ENCODE data around the gene SEMA4D.

Gene SEMA4D

DNA sequence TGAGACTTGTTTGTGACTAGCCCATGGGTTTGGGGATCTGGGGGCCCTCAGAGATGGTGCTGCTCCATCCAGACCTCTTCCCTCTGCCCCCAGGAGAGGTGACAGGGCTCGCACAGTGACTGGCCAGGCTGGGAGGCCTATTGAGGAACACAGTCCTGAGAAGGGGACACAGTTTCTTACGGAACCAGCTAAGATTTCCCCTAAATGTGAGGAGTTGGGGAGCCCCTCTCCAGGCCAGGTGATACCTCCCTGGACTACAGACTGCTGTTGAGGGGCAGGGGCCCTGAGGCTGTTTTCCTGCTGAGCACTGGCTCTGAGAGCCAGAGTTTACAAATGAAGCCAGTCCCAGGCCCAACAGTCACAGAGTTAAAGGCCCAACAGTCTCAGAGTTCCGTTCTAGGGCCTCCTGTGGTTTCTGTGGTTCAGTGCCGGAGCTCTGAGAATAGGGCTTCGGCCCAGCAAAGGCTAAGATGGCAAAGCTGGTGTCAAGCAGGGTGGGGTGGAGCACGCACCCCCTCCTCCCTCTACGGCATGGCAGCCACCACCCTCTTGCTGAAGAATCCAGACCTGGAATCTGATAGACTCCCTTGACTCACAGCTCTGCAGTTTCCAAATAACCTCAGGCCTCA, 1.1 kb upstream of the SEMA4D start:
- no peak for DNase-seq

- DNase-seq = no peak
Measured at GRCh38 chr9:89497257-89497963, 503 bp downstream of the SEMA4D start.

DNA sequence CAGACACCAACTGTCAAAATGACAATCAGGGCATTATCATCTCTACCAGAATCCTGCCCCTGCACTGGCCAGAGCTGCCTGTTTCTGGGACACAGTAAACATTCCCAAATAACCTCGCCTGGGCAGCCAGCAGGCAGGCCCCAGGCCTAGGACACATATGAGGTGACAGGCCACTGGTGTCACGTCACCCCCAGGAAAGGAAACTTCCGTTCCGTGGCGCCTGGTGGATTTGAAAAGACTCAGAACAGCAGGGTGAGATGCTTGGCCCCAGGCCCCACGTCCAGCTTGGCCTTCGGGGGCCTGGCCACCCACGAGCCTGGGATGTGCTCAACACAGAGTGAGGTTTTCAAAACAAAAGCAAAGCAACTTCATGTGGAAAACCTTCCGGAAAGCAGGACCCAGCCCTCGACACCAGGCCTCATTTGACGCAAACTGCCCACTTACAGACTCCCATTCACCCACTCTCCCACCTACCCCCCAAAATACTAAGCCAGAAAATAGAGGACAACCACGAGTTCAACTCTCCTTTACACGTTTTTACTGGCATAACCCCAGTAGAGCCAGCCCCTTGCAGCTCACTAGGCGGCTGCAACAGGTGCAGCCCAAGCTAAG, 1.2 kb downstream of the SEMA4D start:
- DNase-seq = peak; percentile 50

GRCh38 chr9:89495824-89496560, 1.9 kb downstream of the SEMA4D start:
- no peak for DNase-seq

DNA sequence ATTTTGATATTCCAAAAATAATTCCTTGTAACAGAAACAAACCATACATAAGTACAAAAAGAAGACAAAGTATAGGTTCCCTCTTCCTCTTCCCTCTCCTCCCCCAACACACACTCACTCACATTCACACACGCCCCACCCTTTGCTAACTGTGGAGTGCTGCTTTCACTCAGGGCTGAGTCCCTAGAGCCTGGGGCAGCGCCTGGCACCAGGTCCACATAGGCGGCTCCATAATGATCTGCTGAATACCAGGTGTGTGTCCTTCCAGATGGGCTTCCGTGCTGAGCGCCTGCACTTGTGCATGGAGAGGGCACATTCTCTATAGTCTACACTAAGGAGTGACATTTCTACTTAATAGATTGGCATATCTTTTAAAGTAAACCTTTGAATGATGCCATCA, 3.7 kb downstream of the SEMA4D start:
- no peak for DNase-seq

- DNase-seq = no peak
Measured at GRCh38 chr9:89493671-89494070, 4.2 kb downstream of the SEMA4D start.

GRCh38 chr9:89493181-89493580, 4.7 kb downstream of the SEMA4D start:
- no peak for DNase-seq

GRCh38 chr9:89492586-89492985, 5.3 kb downstream of the SEMA4D start:
- no peak for DNase-seq

DNA sequence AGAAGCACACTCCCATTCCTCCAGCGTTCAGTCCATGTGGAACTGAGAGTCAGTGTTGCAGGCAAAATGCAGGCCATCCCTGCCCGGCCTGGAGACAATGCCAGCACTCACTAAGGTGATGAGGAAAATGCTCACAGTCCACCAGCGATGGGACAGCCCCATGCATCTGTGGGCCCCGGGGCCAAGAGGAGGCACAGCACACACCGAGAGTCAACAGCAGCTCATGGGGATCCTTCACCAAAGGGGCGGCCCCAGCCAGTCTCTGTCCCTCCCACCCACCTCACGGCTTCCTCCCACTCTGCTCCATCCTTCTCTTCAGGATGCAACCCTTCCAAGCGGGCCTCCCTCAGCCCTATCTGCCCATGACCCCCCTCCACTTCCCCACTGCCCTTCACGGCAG, 6.2 kb downstream of the SEMA4D start:
- DNase-seq = no peak

- no peak for DNase-seq
Measured at GRCh38 chr9:89489548-89490530, 8.1 kb downstream of the SEMA4D start.

DNA sequence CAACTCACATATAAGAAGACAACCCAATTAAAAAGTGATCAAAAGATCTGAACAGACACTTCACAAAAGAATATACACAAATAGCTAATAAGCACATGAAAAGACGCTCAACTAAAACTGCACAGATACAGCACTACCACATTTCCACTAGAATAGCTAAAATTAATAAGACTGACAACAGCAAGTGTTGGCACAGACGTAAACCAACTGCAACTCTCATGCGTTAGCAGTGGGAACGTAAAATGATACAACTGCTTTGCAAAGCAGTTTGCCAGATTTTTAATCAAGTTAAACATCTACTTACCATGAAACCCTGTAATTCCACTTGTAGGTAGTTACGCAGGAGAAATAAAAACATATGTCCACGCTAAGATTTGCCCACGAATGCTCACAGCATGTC, 9.0 kb downstream of the SEMA4D start:
- DNase-seq = no peak

GRCh38 chr9:89488131-89488530, 9.8 kb downstream of the SEMA4D start:
- DNase-seq = no peak

DNA sequence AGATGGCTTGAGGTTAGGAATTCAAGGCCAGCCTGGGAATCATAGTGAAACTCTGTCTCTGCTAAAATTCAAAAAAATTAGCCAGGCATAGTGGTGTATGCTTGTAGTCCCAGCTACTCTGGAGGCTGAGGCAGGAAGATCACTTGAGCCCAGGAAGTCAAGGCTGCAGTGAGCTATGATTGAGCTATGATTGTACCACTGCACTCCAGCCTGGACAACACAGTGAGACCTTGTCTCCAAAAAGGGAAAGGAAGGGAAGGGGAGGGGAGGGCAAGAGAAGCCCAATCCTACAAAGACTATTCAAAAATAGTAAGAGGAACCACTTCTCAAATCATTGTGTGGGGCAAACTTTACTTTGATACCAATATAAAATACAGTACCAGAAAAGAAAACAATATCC, 11.2 kb downstream of the SEMA4D start:
- DNase-seq = no peak

GRCh38 chr9:89484475-89485404, 13.2 kb downstream of the SEMA4D start:
- DNase-seq = no peak

DNA sequence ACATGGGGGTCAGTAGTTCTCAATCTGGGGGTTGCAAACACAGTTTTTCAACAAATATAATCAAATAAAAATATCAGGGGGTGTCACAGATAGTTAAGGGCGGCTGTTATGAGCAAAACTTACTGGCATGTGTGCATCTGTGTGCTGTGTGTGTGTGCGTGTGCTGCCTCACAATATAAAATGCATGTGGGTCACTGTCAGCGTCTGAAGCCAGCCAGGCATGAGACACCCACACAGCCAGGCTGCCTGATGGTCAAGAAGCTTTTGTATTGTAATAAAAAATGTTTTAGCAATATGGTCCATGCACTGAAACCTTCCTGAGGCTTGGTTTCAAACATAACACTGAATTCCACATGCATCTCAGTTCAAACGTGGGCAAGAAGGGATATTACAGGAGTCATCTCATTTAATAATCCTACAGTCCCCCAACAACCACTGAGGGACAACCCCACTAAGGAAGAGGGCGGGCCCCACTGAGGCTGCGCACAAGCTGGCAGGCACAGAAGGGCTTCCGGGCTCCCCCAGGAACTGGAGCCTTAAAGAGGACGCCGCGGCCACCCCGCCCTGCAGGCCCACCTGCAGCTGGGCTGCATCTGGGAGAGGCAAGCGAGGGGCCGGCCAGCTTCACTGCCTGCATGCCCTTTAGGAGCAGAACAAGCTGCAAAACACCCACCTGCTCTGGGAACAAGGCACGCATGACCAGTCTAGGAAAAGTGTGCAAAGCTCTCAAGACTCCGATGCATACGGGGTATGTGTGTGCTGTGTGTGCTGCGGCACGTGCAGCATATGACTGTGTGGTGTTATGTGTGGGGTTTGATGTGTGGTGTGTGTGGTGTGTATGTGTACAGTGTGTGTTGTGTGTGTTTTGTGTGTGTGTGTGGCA, 14.1 kb downstream of the SEMA4D start:
- DNase-seq = peak; percentile 72

- no peak for DNase-seq
Measured at GRCh38 chr9:89482901-89483361, 15.0 kb downstream of the SEMA4D start.

GRCh38 chr9:89482056-89482851, 15.7 kb downstream of the SEMA4D start:
- DNase-seq = no peak

DNA sequence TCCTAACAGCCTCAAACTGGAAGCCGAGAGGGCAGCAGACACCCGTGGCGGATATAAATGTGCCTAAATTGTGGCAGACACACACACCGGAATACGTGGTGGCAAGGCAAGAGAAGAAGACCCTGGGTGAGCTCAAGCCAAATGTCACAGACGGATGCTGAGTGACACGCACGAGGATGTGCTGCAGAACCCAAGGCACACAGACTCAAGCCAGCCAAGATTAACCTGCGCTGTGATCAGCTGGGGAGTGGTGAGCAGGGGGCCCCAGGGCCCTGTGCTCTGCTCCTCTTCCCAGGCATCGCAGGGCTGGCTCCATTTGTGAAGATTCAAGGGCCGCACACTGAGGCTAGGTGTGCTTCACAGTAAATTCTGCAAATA, 16.4 kb downstream of the SEMA4D start:
- no peak for DNase-seq

GRCh38 chr9:89480825-89481537, 16.9 kb downstream of the SEMA4D start:
- DNase-seq = no peak
